Measurements from ENCODE around the gene FAM200A. TPM values are rescaled to one million over a fixed set of nuclear protein-coding genes. Genes with fewer than 3 reads are reported as not detected.
"Not testable (repeated sequence)": the region's sequence is repeated elsewhere in the genome, so short reads cannot be mapped to it uniquely, and the experiment has no call there.

The FAM200A gene
- total RNA-seq = 1 to 10 TPM; 2.8 to 5.8 (median 3.3) TPM

GRCh38 chr7:99551767-99552463 lies at the start of gene FAM200A:
FAM200A (minus strand) TSS chr7:99552114; CDS start chr7:99548407, 3,707 bp downstream.
- peak; percentile 89 for ATAC-seq (ENCODE audit: low FRiP score)
- no peak for TF ChIP-seq CTCF (IDR thresholded peaks at IDR 0.05)
- peak; percentile 76 for DNase-seq (ENCODE audit: low spot score)

- DNase-seq (ENCODE audit: low spot score) (no peak), ATAC-seq (ENCODE audit: low FRiP score) (no peak)
- TF ChIP-seq CTCF (IDR thresholded peaks at IDR 0.05) = no peak
These were observed 47.9 kb upstream of the FAM200A start for GRCh38 chr7:99599836-99600235.

- no peak for TF ChIP-seq CTCF (IDR thresholded peaks at IDR 0.05)
- DNase-seq (ENCODE audit: low spot score) (no peak), ATAC-seq (ENCODE audit: low FRiP score) (no peak)
These were observed 46.0 kb upstream of the FAM200A start, which contains the start of gene TMEM225B for GRCh38 chr7:99597762-99598501. TMEM225B (plus strand) TSS chr7:99598267; CDS start chr7:99604389, 6,122 bp downstream.

- TF ChIP-seq CTCF (IDR thresholded peaks at IDR 0.05) = no peak
- no peak for ATAC-seq (ENCODE audit: low FRiP score)
- no peak for DNase-seq (ENCODE audit: low spot score)
These were observed 44.6 kb upstream of the FAM200A start for GRCh38 chr7:99596408-99596955.

GRCh38 chr7:99594948-99595745 lies 43.2 kb upstream of the FAM200A start:
- DNase-seq (ENCODE audit: low spot score) (no peak), ATAC-seq (ENCODE audit: low FRiP score) (no peak)
- no peak for TF ChIP-seq CTCF (IDR thresholded peaks at IDR 0.05)

GRCh38 chr7:99588868-99589267 lies 37.0 kb upstream of the FAM200A start:
- no peak for TF ChIP-seq CTCF (IDR thresholded peaks at IDR 0.05)
- ATAC-seq (ENCODE audit: low FRiP score) = no peak

GRCh38 chr7:99580778-99581332 lies 28.9 kb upstream of the FAM200A start:
- ATAC-seq (ENCODE audit: low FRiP score); DNase-seq (ENCODE audit: low spot score): not testable (repeated sequence)

More at GRCh38 chr7:99588868-99589267, 37.0 kb upstream of the FAM200A start:
- DNase-seq (ENCODE audit: low spot score) = no peak

Data from omental fat pad (tissue), 4 donors.